SK-N-MC (cell line): ENCODE results near the gene ATRNL1.

Source experiments
- EZH2 ChIP-seq: fragments of 200-600 bp; sonication (generic); IDR thresholded peaks from one replicate; pipeline ENCODE4 v1.6.1; 2017; ENCODE audit warnings: antibody characterized with exemption
- FOXP2 ChIP-seq: optimal IDR thresholded peaks from 2 replicates; pipeline ENCODE3; 2011; ENCODE audit warnings: mild to moderate bottlenecking, moderate library complexity; ENCODE audit not compliant: insufficient read depth; ENCODE audit errors: extremely low read length, control extremely low read depth
- POLR2AphosphoS5 ChIP-seq: IDR thresholded peaks from 2 replicates; pipeline ENCODE4 v1.6.1; 2012; ENCODE audit warnings: mild to moderate bottlenecking, low read depth, low read length, borderline replicate concordance

- TF ChIP-seq EZH2 (no peak), POLR2AphosphoS5 (no peak), FOXP2 (no peak)
Measured at GRCh38 chr10:115773832-115774231, 680.7 kb downstream of the ATRNL1 start.
